Measurements from ENCODE around the gene HECTD4.

HECTD4 gene

GRCh38 chr12:112179341-112179740 lies 202.9 kb downstream of the HECTD4 start:
- TF ChIP-seq GATA1 (IDR thresholded peaks at IDR 0.05; ENCODE audit: low read depth, low read length): no peak
- TF ChIP-seq POLR2A (IDR thresholded peaks at IDR 0.05; ENCODE audit: low read length): no peak
- DNase-seq: no peak

- TF ChIP-seq GATA1 (IDR thresholded peaks at IDR 0.05; ENCODE audit: low read depth, low read length) (no peak), POLR2A (IDR thresholded peaks at IDR 0.05; ENCODE audit: low read length) (no peak)
These were observed 203.4 kb downstream of the HECTD4 start for GRCh38 chr12:112178796-112179195.

GRCh38 chr12:112176321-112177010 lies 205.8 kb downstream of the HECTD4 start:
- TF ChIP-seq POLR2A (IDR thresholded peaks at IDR 0.05; ENCODE audit: low read length) (no peak), GATA1 (IDR thresholded peaks at IDR 0.05; ENCODE audit: low read depth, low read length) (no peak)

More at GRCh38 chr12:112178796-112179195, 203.4 kb downstream of the HECTD4 start:
- DNase-seq: no peak

GRCh38 chr12:112175361-112176155 lies 206.7 kb downstream of the HECTD4 start:
- no peak for DNase-seq
- TF ChIP-seq GATA1 (IDR thresholded peaks at IDR 0.05; ENCODE audit: low read depth, low read length) (no peak), POLR2A (IDR thresholded peaks at IDR 0.05; ENCODE audit: low read length) (no peak)

More at GRCh38 chr12:112176321-112177010, 205.8 kb downstream of the HECTD4 start:
- DNase-seq: no peak

GRCh38 chr12:112172556-112173324 lies 209.5 kb downstream of the HECTD4 start:
- DNase-seq: no peak
- no peak for TF ChIP-seq GATA1 (IDR thresholded peaks at IDR 0.05; ENCODE audit: low read depth, low read length)

GRCh38 chr12:112170971-112171596 lies 211.1 kb downstream of the HECTD4 start:
- no peak for TF ChIP-seq GATA1 (IDR thresholded peaks at IDR 0.05; ENCODE audit: low read depth, low read length)
- TF ChIP-seq POLR2A (IDR thresholded peaks at IDR 0.05; ENCODE audit: low read length): no peak
- no peak for DNase-seq

GRCh38 chr12:112170376-112170775 lies 211.9 kb downstream of the HECTD4 start:
- TF ChIP-seq GATA1 (IDR thresholded peaks at IDR 0.05; ENCODE audit: low read depth, low read length) (no peak), POLR2A (IDR thresholded peaks at IDR 0.05; ENCODE audit: low read length) (no peak)
- DNase-seq: peak in 1 of 2 experiments; percentile 44

GRCh38 chr12:112169966-112170365 lies 212.3 kb downstream of the HECTD4 start:
- DNase-seq: no peak
- TF ChIP-seq GATA1 (IDR thresholded peaks at IDR 0.05; ENCODE audit: low read depth, low read length): no peak
- TF ChIP-seq POLR2A (IDR thresholded peaks at IDR 0.05; ENCODE audit: low read length): no peak

GRCh38 chr12:112169161-112169872 lies 212.9 kb downstream of the HECTD4 start:
- TF ChIP-seq POLR2A (IDR thresholded peaks at IDR 0.05; ENCODE audit: low read length) (no peak), GATA1 (IDR thresholded peaks at IDR 0.05; ENCODE audit: low read depth, low read length) (no peak)
- DNase-seq: no peak

- DNase-seq: no peak
- no peak for TF ChIP-seq POLR2A (IDR thresholded peaks at IDR 0.05; ENCODE audit: low read length)
- TF ChIP-seq GATA1 (IDR thresholded peaks at IDR 0.05; ENCODE audit: low read depth, low read length): no peak
These were observed 213.7 kb downstream of the HECTD4 start for GRCh38 chr12:112168561-112168971.

GRCh38 chr12:112167718-112168525 lies 214.3 kb downstream of the HECTD4 start:
- TF ChIP-seq POLR2A (IDR thresholded peaks at IDR 0.05; ENCODE audit: low read length) (no peak), GATA1 (IDR thresholded peaks at IDR 0.05; ENCODE audit: low read depth, low read length) (no peak)
- no peak for DNase-seq

- no peak for TF ChIP-seq GATA1 (IDR thresholded peaks at IDR 0.05; ENCODE audit: low read depth, low read length)
- TF ChIP-seq POLR2A (IDR thresholded peaks at IDR 0.05; ENCODE audit: low read length): no peak
- no peak for DNase-seq
These were observed 215.2 kb downstream of the HECTD4 start for GRCh38 chr12:112167031-112167461.

Measured in erythroblast (primary cell).